A549 (cell line): Measurements from ENCODE around the gene CLIP1. TPM values are rescaled to one million over a fixed set of nuclear protein-coding genes. Genes with fewer than 3 reads are reported as not detected.

ENCODE experiments used
- ATAC-seq, 2 experiments: fragments of 200-7000 bp in 1 of 2; fragments of >200 bp in 1 of 2; cut with Nextera tagmentation in 1 of 2; cut with Tn5 transposase in 1 of 2; 3 replicates each; pipeline versions ENCODE4 v1.8.0 to v1.9.1; 2018 to 2020; ENCODE audit warnings: mild to moderate bottlenecking in 1 of 2, moderate library complexity in 1 of 2
- CTCF ChIA-PET: fragments of 300-600 bp; sonication (Branson Sonifier 250); formaldehyde crosslinking; extraction: SDS; loops from one replicate; lab custom pipeline; 2021; ENCODE audit warnings: antibody characterized with exemption, inconsistent platforms; lab: Yijun Ruan, JAX
- POLR2A ChIA-PET: fragments of 350-600 bp; formaldehyde crosslinking; extraction: SDS; loops from one replicate; lab custom pipeline; 2021; ENCODE audit warnings: antibody characterized with exemption, inconsistent platforms; lab: Yijun Ruan, JAX
- DNase-seq, 2 experiments: peaks; one replicate each; pipeline versions ENCODE4 v3.0.0 to v3.0.0-alpha.2; 2011 to 2016; ENCODE audit warnings: low read depth in 1 of 2, low spot score in 1 of 2
- FAIRE-seq: peaks from 2 replicates; lab custom pipeline; 2011; peaks lifted over from hg19 to GRCh38; lab: Jason Lieb, UNC
- H3K27ac ChIP-seq, 2 experiments: fragments of >200 bp; sonication (Bioruptor Twin); formaldehyde crosslinking; 3 replicates each; pipeline ENCODE4 v1.5.1; 2016 to 2017
- H3K4me1 ChIP-seq: fragments of >200 bp; sonication (Bioruptor Twin); formaldehyde crosslinking; 3 replicates; pipeline ENCODE4 v1.6.1; 2016
- H3K4me2 ChIP-seq: fragments of >200 bp; sonication (Bioruptor Twin); formaldehyde crosslinking; 3 replicates; pipeline ENCODE4 v1.6.1; 2016
- H3K4me3 ChIP-seq: fragments of >200 bp; sonication (Bioruptor Twin); formaldehyde crosslinking; 3 replicates; pipeline ENCODE4 v1.5.1; 2016
- H3K9me3 ChIP-seq: fragments of >200 bp; sonication (Bioruptor Twin); formaldehyde crosslinking; 3 replicates; pipeline ENCODE4 v1.6.1; 2016
- ATOH8 ChIP-seq: fragments of 250-450 bp; sonication (Bioruptor Pico); IDR thresholded peaks from 2 replicates; pipeline ENCODE4 v1.5.0; 2020; ENCODE audit warnings: low read depth, mild to moderate bottlenecking, moderate library complexity
- CBX2 ChIP-seq: fragments of 200-600 bp; sonication (generic); IDR thresholded peaks from 2 replicates; pipeline ENCODE4 v1.6.1; 2016; ENCODE audit warnings: low read depth, mild to moderate bottlenecking, borderline replicate concordance
- CBX8 ChIP-seq: fragments of 200-600 bp; sonication (generic); IDR thresholded peaks from 2 replicates; pipeline ENCODE4 v1.6.1; 2016
- CEBPB ChIP-seq, 2 experiments: fragments of >200 bp in 1 of 2; sonication (Bioruptor Twin) in 1 of 2; formaldehyde crosslinking in 1 of 2; IDR thresholded peaks; 2 replicates each; pipeline ENCODE4 v1.6.1; 2012 to 2016
- CHD2 ChIP-seq: fragments of 150-350 bp; IDR thresholded peaks from 2 replicates; pipeline ENCODE4 v1.6.1; 2014; ENCODE audit warnings: low read length; ENCODE audit not compliant: partially characterized antibody
- EHMT2 ChIP-seq: fragments of 200-600 bp; sonication (generic); IDR thresholded peaks from 2 replicates; pipeline ENCODE4 v1.6.1; 2016; ENCODE audit warnings: antibody characterized with exemption, low read depth, mild to moderate bottlenecking, moderate library complexity
- EP300 ChIP-seq, 2 experiments: fragments of >200 bp; sonication (Bioruptor Twin); formaldehyde crosslinking; IDR thresholded peaks; 2 replicates in 1 of 2; 3 replicates in 1 of 2; pipeline ENCODE4 v1.6.1; 2016 to 2017
- FOSL2 ChIP-seq, 2 experiments: fragments of 450-650 bp in 1 of 2; fragments of >200 bp in 1 of 2; sonication (Bioruptor Twin) in 1 of 2; formaldehyde crosslinking; IDR thresholded peaks; 2 replicates each; pipeline versions ENCODE4 v1.5.0 to v1.6.1; 2016 to 2020; ENCODE audit warnings: mild to moderate bottlenecking in 1 of 2, moderate library complexity in 1 of 2
- HES2 ChIP-seq: fragments of >200 bp; sonication (Bioruptor Twin); formaldehyde crosslinking; IDR thresholded peaks from 2 replicates; pipeline ENCODE4 v1.6.1; 2016
- HOXA7 ChIP-seq: fragments of 250-450 bp; sonication (Bioruptor Pico); IDR thresholded peaks from 2 replicates; pipeline ENCODE4 v1.5.0; 2020; ENCODE audit warnings: mild to moderate bottlenecking, moderate library complexity
- HOXB13 ChIP-seq: fragments of 250-450 bp; sonication (Bioruptor Pico); IDR thresholded peaks from 2 replicates; pipeline ENCODE4 v1.5.0; 2020; ENCODE audit warnings: low read depth, mild to moderate bottlenecking, moderate library complexity
- MAFK ChIP-seq: fragments of 450-650 bp; IDR thresholded peaks from 2 replicates; pipeline ENCODE4 v1.6.1; 2014; ENCODE audit not compliant: partially characterized antibody
- MAX ChIP-seq: IDR thresholded peaks from 2 replicates; pipeline ENCODE4 v1.6.1; 2012
- NPAS2 ChIP-seq: fragments of 250-450 bp; sonication (Bioruptor Pico); IDR thresholded peaks from 2 replicates; pipeline ENCODE4 v1.8.0; 2022; ENCODE audit warnings: mild to moderate bottlenecking, moderate library complexity, borderline replicate concordance
- NR3C1 ChIP-seq: fragments of >200 bp; sonication (Bioruptor Twin); formaldehyde crosslinking; IDR thresholded peaks from 3 replicates; pipeline ENCODE4 v1.6.1; 2017
- PBX3 ChIP-seq: IDR thresholded peaks from 2 replicates; pipeline ENCODE4 v1.6.1; 2012
- PHF8 ChIP-seq: fragments of 200-600 bp; sonication (generic); IDR thresholded peaks from 2 replicates; pipeline ENCODE4 v1.6.1; 2016; ENCODE audit warnings: low read depth, mild to moderate bottlenecking, antibody characterized with exemption, moderate library complexity, borderline replicate concordance
- RARB ChIP-seq: fragments of 250-450 bp; sonication (Bioruptor Pico); IDR thresholded peaks from 2 replicates; pipeline ENCODE4 v1.8.0; 2021; ENCODE audit warnings: mild to moderate bottlenecking, moderate library complexity
- REST ChIP-seq: fragments of 200-600 bp; sonication (generic); IDR thresholded peaks from 2 replicates; pipeline ENCODE4 v1.6.1; 2016; ENCODE audit warnings: antibody characterized with exemption, mild to moderate bottlenecking, moderate library complexity
- TFCP2L1 ChIP-seq: fragments of 250-450 bp; sonication (Bioruptor Pico); IDR thresholded peaks from 2 replicates; pipeline ENCODE4 v1.5.0; 2021; ENCODE audit warnings: mild to moderate bottlenecking
- ZC3H11A ChIP-seq: fragments of 450-650 bp; IDR thresholded peaks from 2 replicates; pipeline ENCODE4 v1.6.1; 2014; ENCODE audit warnings: antibody characterized with exemption, mild to moderate bottlenecking
- ZSCAN20 ChIP-seq: fragments of 250-450 bp; sonication (Bioruptor Pico); IDR thresholded peaks from 2 replicates; pipeline ENCODE4 v1.8.0; 2022; ENCODE audit warnings: mild to moderate bottlenecking, moderate library complexity
- WGBS: methylation state at CpG from one replicate; pipeline ENCODE4 v1.1.6; 2017; ENCODE audit errors: missing lambda C conversion rate; 5-methylcytosine and 5-hydroxymethylcytosine counted together
- polyA plus RNA-seq, 4 experiments: library from polyadenylated mRNA; depleted of rRNA in 3 of 4; stranded (reverse); fragments of >200 nt; fragmentation: RNase III in 1 of 4; extraction: RNeasy Plus Mini Kit Qiagen cat#74134 plus additional on column Dnase treatment in 1 of 4; gene quantifications; 2 replicates in 3 of 4; 3 replicates in 1 of 4; pipeline ENCODE4 v1.2.3, GENCODE V29; 2011 to 2017

Gene CLIP1
- polyA plus RNA-seq, 2 of the 4 experiments (the other 2 are of a cell fraction), result 43.0 to 133 TPM

- TF ChIP-seq CBX8 (no peak), HOXB13 (CRISPR knock-in tag) (no peak), ZC3H11A (no peak), FOSL2 (IDR thresholded peaks at IDR 0.05) (no peak), FOSL2 (CRISPR knock-in tag; IDR thresholded peaks at IDR 0.05) (no peak), ZSCAN20 (no peak), ATOH8 (CRISPR knock-in tag) (no peak), REST (no peak), HES2 (no peak), PBX3 (no peak)
- Histone ChIP-seq H3K27ac (no peak overlapping the region), H3K4me2 (no peak overlapping the region), H3K4me1 (peaks cover 11% of the 10 kb centered on the region; the same call in 2 of the 3 replicates), H3K4me3 (no peak overlapping the region), H3K9me3 (no peaks in the 10 kb centered on the region)
- CTCF ChIA-PET, result interaction anchor here (1.0 to 2.5 kb wide), 4 partner anchors 8 to 37 kb away, joined by 3 to 9 read pairs (median 6); no protein-coding TSS in a partner anchor
- POLR2A ChIA-PET, result no interaction called here
- DNase-seq (peak in 1 of 2 experiments; percentile 21), FAIRE-seq (no peak), ATAC-seq (peak; percentile 35 to 47; a peak in 2 of 6 replicates)
- WGBS, result 86% methylated on average over 8 of the region's 8 CpGs
Measured at GRCh38 chr12:122318607-122319605, 103.6 kb downstream of the CLIP1 start.

- Histone ChIP-seq H3K9me3 (no peaks in the 10 kb centered on the region), H3K4me1 (no peaks in the 10 kb centered on the region), H3K4me2 (no peak overlapping the region), H3K27ac (no peak overlapping the region), H3K4me3 (no peak overlapping the region)
- TF ChIP-seq PHF8, result no peak
- ATAC-seq, result peak in 1 of 2 experiments; percentile 29; a peak in 2 of 6 replicates
- no peak for FAIRE-seq
- ChIA-PET CTCF (interaction anchor here (1.2 to 2.4 kb wide), 3 partner anchors 24 to 52 kb away, joined by 4 to 10 read pairs (median 4); no protein-coding TSS in a partner anchor), POLR2A (no interaction called here)
- 94% methylated on average over 5 of the region's 5 CpGs for WGBS
- no peak for DNase-seq
Measured at GRCh38 chr12:122312926-122313325, 109.5 kb downstream of the CLIP1 start.

GRCh38 chr12:122311696-122312095 is 110.8 kb downstream of the CLIP1 start:
- POLR2A ChIA-PET, result no interaction called here
- no peaks in the 10 kb centered on the region for H3K4me1 ChIP-seq
- CTCF ChIA-PET, result interaction anchor here (1.1 to 2.4 kb wide), 2 partner anchors 44 to 160 kb away, joined by 4 to 10 read pairs; no protein-coding TSS in a partner anchor
- DNase-seq, result no peak
- TF ChIP-seq NR3C1 (no peak), MAFK (no peak), EP300 (IDR thresholded peaks at IDR 0.05) (no peak), RARB (CRISPR knock-in tag) (no peak), TFCP2L1 (CRISPR knock-in tag) (no peak), ZSCAN20 (no peak), MAX (no peak), CHD2 (no peak), CEBPB (IDR thresholded peaks at IDR 0.05) (no peak), CBX2 (no peak), PBX3 (no peak), HOXA7 (no peak), NPAS2 (no peak), EHMT2 (no peak)
- TF ChIP-seq, all 56 proteins: peak for 0
- Histone ChIP-seq H3K9me3 (no peaks in the 10 kb centered on the region), H3K4me3 (no peak overlapping the region), H3K4me2 (no peak overlapping the region), H3K27ac (no peak overlapping the region)
- WGBS, result 87% methylated on average over 5 of the region's 5 CpGs
- FAIRE-seq (no peak), ATAC-seq (no peak)
